ENCODE data around the gene CCL18.

DNA sequence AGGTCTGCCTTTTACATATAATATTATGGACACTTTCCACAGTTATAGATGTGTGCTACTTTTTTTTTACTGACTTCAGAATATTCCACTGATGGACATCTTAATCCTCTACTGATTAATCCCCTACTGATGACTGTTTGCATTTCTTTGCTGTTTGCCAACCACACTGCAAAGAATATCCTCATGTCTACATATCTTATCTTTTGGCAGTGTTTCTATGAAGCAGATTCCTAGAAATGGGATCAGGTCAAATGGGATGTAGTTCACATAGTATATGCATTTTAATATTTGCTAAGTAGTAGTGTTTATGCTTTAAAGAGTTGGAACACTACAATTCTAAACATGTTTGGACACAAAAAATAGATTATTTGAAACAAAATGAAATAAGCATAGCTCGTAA lies 22.7 kb downstream of the CCL18 start:
- TF ChIP-seq POLR2AphosphoS5 (IDR thresholded peaks at IDR 0.05; ENCODE audit: low read depth, low read length) (peak; percentile 4; the same call in 1 of the 2 replicates), POLR2A (IDR thresholded peaks at IDR 0.05; ENCODE audit: low read depth, low read length) (no peak; the same call in 1 of the 2 replicates), TAF1 (IDR thresholded peaks at IDR 0.05; ENCODE audit: borderline replicate concordance, low read depth, low read length) (no peak)

Measured in GM12892 (cell line).